ENCODE results near the gene PDCD11.

Gene PDCD11

DNA sequence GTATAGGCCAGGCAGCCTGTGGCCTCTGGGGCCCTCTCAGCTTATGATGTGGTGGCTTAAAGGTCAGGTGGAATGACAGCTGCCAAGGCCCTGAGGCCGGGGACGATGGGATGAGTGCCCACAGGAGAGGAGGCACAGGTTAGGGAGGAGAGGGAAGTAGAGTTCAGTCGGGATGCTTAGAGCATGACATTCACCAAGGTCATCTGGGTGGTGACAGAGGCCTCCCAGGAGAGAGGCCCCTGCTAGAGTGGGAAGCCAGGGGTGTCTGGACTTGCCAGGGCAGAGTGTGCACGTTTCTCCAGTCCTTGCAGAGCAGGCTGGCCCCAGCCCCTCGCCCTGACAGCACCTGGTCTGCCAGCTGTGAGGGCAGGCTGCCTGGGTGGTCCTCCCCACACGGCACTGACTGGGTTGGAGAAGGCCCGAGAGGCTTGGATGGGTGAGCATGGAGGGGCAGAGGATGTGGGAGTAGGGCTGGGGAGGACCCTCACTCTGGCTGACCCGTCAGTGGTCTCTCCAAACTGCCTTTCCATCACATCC, 60.8 kb downstream of the PDCD11 start:
- DNase-seq (ENCODE audit: extremely low spot score), result no peak
- ChIA-PET CTCF (interaction anchor here (0.6 kb wide), 1 partner anchor 81 kb away, joined by 3 read pairs; no protein-coding TSS in a partner anchor), POLR2A (no interaction called here)
- no peak for TF ChIP-seq NFRKB (IDR thresholded peaks at IDR 0.05)
- no peak for TF ChIP-seq SUZ12 (IDR thresholded peaks at IDR 0.05)
- TF ChIP-seq FOXA1 (IDR thresholded peaks at IDR 0.05), result no peak
- no peak for TF ChIP-seq LEF1 (IDR thresholded peaks at IDR 0.05; ENCODE audit: borderline replicate concordance)
- TF ChIP-seq ARNT (IDR thresholded peaks at IDR 0.05), result no peak
- TF ChIP-seq, protein P1, sequence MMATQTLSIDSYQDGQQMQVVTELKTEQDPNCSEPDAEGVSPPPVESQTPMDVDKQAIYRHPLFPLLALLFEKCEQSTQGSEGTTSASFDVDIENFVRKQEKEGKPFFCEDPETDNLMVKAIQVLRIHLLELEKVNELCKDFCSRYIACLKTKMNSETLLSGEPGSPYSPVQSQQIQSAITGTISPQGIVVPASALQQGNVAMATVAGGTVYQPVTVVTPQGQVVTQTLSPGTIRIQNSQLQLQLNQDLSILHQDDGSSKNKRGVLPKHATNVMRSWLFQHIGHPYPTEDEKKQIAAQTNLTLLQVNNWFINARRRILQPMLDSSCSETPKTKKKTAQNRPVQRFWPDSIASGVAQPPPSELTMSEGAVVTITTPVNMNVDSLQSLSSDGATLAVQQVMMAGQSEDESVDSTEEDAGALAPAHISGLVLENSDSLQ (IDR thresholded peaks at IDR 0.05), result no peak
- no peak for TF ChIP-seq TARDBP (IDR thresholded peaks at IDR 0.05)
- no peak for TF ChIP-seq ZNF384 (IDR thresholded peaks at IDR 0.05)
- no peak for TF ChIP-seq FOXK2 (IDR thresholded peaks at IDR 0.05)
- TF ChIP-seq CTBP1 (IDR thresholded peaks at IDR 0.05; ENCODE audit: borderline replicate concordance), result no peak
- TF ChIP-seq HDGF (IDR thresholded peaks at IDR 0.05; ENCODE audit: borderline replicate concordance), result no peak
- no peak for TF ChIP-seq L3MBTL2 (conservative IDR thresholded peaks at IDR 0.05)
- TF ChIP-seq FOXM1 (IDR thresholded peaks at IDR 0.05; ENCODE audit: borderline replicate concordance), result no peak
- TF ChIP-seq BHLHE40 (IDR thresholded peaks at IDR 0.05; ENCODE audit: borderline replicate concordance), result no peak

DNA sequence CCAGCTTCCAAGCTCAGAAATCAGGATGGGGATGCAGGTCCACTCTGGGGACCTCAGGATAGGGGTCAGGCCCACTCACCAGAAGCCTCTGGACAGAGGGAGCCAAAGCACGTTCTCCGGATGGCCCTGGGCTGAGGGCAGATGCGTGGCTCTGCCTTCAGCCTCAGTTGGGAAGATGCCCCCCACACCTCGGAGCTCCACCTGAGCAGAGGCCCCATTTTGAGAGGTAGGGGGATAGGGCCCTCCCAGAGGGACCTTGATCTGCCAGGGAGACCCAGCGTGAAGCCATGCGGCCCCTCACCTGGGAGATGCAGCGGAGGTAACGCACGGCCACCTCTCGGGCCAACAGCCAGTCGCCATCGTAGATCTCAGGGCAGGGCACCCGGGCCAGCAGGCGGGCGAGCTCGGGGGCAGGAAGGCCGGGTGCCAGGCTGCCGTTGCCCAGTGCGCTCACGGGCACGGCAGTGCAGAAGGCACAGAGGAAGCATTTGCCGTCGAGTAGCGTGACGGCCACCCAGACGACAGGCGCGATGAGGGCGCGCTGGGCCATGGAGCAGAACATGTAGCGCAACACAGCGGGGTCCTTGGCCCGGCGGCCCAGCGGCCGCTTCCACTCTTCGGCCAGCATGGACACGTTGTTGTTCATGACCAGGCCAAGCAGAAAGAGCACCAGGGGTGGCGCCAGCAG, 61.6 kb downstream of the PDCD11 start:
- ChIA-PET POLR2A (no interaction called here), CTCF (interaction anchor here (0.6 kb wide), 1 partner anchor 80 kb away, joined by 3 read pairs; no protein-coding TSS in a partner anchor)
- DNase-seq (ENCODE audit: extremely low spot score), result no peak
- no peak for TF ChIP-seq ARNT (IDR thresholded peaks at IDR 0.05)

DNA sequence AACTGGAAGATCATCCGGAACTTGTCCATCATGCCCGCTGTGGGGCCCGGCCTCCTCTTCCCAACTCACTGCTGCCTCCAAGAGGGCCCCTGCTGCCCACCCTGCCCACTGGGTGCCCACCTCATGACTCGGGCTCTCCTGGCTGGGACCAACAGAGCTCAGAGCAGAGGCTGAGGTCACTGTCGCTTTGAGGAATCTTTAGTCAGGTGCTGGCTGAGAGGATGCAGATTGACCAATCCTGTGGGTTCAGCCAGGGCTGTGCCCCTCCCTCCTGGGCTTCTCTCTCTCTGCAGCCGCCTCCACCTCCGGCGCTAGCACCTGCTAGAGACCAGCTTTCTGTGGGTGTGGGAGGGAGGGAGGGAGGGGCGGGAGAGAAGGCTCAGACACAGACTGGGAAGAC, 62.3 kb downstream of the PDCD11 start, which contains the start of gene CALHM1:
Gene CALHM1 (minus strand): TSS at position 181 of the 400 bp plus-strand sequence. CDS start 149 bp downstream, at position 32.
- ChIA-PET CTCF (interaction anchor here (0.5 kb wide), 1 partner anchor 65 kb away, joined by 3 read pairs; no protein-coding TSS in a partner anchor), POLR2A (no interaction called here)
- no peak for DNase-seq (ENCODE audit: extremely low spot score)
- TF ChIP-seq L3MBTL2 (conservative IDR thresholded peaks at IDR 0.05), result no peak
- no peak for TF ChIP-seq SUZ12 (IDR thresholded peaks at IDR 0.05)
- no peak for TF ChIP-seq NFRKB (IDR thresholded peaks at IDR 0.05)
- TF ChIP-seq HDGF (IDR thresholded peaks at IDR 0.05; ENCODE audit: borderline replicate concordance), result no peak
- no peak for TF ChIP-seq LEF1 (IDR thresholded peaks at IDR 0.05; ENCODE audit: borderline replicate concordance)

DNA sequence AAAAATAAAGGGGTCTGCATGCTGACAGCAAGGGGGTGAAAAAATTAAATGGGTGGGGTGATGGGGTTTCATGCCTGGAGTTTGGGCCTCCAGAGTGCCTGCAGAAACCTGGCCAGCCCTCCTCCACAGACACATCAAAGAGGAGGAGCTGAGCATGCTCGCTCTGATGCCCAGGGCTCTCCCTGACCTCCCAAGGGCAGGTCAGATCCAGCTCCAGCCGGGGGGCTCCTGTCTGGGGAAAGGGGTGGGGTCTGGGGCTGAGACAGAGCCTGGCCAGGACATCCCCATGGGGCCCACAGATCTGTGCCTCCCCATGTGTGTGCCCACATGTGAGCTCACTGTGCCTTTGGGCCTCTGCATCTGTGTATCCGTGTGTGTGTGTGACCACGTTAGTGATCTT, 63.2 kb downstream of the PDCD11 start:
- POLR2A ChIA-PET, result no interaction called here
- DNase-seq (ENCODE audit: extremely low spot score), result no peak
- TF ChIP-seq NFRKB (IDR thresholded peaks at IDR 0.05) (no peak), FOXK2 (IDR thresholded peaks at IDR 0.05) (no peak), ZNF384 (IDR thresholded peaks at IDR 0.05) (no peak), CTBP1 (IDR thresholded peaks at IDR 0.05; ENCODE audit: borderline replicate concordance) (no peak), L3MBTL2 (conservative IDR thresholded peaks at IDR 0.05) (no peak), FOXM1 (IDR thresholded peaks at IDR 0.05; ENCODE audit: borderline replicate concordance) (no peak)
- CTCF ChIA-PET, result no interaction called here

DNA sequence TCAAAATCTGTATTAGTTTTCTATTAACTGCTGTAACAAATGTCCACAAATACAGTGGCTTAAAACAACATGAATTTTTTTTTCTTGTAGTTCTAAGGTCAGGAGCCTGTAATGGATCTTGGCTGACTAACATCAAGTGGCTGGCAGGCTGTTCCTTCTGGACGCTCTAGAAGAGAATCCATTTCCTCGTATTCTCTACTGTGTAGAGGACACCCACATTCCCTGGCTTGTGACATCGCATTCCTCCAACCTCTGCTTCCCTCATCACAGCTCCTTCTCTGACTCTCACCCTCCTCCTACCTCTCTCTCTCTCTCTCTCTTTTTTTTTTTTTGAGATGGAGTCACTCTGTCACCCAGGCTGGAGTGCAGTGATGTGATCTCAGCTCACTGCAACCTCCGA, 67.1 kb downstream of the PDCD11 start:
- POLR2A ChIA-PET, result no interaction called here
- CTCF ChIA-PET, result interaction anchor here (0.8 kb wide), 1 partner anchor 227 kb away, joined by 3 read pairs; no protein-coding TSS in a partner anchor
- DNase-seq (ENCODE audit: extremely low spot score), result no peak
- no peak for TF ChIP-seq TARDBP (IDR thresholded peaks at IDR 0.05)
- TF ChIP-seq HDGF (IDR thresholded peaks at IDR 0.05; ENCODE audit: borderline replicate concordance), result no peak

DNA sequence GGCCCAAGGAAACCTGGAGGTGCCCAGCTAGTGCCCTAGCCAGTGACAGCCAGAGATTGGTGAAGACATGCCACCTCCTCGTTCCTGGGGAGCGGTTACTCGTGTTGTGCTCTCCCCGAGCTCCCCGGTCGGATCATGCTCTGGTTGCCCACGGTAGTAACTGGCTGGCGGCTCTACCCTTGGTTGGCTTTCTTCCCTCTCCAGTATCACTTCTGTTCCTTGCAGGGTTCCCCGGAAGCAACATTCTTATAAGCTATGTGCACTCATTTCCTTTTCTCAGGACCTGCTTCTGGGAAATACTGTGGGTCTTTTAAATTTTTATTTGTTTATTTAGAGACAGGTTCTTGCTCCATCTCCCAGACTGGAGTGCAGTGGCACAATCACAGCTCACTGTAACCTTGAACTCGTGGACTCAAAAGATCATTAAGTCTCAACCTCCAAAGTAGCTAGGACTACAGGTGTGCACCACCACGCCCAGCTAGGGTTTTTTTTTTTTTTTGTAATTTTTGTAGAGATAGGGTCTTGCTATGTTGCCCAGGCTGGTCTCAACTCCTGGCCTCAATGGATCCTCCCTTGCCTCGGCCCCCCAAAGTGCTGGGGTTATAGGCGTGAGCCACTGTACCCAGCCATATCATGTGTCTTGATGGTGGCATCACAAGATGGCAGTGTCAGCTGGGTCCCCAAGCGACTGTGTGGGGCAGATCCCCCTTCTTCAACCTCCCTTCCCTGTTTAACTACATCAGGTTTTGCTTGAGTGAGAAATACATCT, 69.2 kb downstream of the PDCD11 start:
- TF ChIP-seq FOXM1 (IDR thresholded peaks at IDR 0.05; ENCODE audit: borderline replicate concordance) (no peak), SP1 (IDR thresholded peaks at IDR 0.05) (no peak)
- POLR2A ChIA-PET, result no interaction called here
- DNase-seq (ENCODE audit: extremely low spot score), result no peak
- CTCF ChIA-PET, result interaction anchor here (0.7 kb wide), 1 partner anchor 21 kb away, joined by 3 read pairs; no protein-coding TSS in a partner anchor

DNA sequence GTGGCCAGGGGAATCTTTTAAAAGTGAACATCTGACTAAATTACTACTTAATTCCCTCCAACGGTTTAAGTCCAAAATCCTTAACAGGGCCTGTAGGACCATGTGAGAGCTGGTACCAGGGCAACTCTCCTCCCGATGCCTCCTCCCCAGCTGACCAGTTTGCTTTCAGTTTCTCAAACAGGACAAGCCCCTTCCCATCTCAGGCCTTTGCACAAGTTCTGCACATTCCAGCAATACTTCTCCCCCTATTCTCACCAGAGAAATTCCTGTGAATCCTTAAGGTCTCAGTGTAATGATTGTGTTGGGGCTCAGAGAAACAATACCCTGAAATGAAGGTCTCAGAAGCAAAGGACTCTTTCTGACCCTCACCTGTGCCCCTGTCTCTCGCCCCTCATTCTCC, 70.3 kb downstream of the PDCD11 start:
- ChIA-PET CTCF (interaction anchor here (0.5 to 0.9 kb wide), 3 partner anchors 20 to 282 kb away, joined by 3 read pairs; no protein-coding TSS in a partner anchor), POLR2A (no interaction called here)
- TF ChIP-seq BHLHE40 (IDR thresholded peaks at IDR 0.05; ENCODE audit: borderline replicate concordance), result no peak
- DNase-seq (ENCODE audit: extremely low spot score), result no peak

DNA sequence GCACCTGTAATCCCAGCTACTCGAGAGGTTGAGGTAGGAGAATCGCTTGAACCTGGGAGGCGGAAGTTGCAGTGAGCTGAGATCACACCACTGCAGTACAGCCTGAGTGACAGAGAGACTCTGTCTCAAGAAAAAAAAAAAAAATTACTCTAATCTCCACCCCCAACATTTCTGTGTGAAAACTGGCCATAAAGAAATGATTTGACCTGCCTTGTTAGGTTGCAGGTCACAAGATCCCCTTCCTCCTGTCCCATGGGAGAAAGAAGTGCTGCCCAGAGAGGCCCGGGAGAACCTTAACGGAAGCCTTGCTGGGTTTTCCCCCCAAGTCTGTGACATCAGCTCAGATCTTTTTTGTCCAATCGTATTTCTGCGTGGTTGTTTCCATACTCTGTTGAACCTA, 71.0 kb downstream of the PDCD11 start:
- no peak for TF ChIP-seq L3MBTL2 (conservative IDR thresholded peaks at IDR 0.05)
- no peak for TF ChIP-seq SP1 (IDR thresholded peaks at IDR 0.05)
- no peak for TF ChIP-seq BHLHE40 (IDR thresholded peaks at IDR 0.05; ENCODE audit: borderline replicate concordance)
- no peak for TF ChIP-seq TARDBP (IDR thresholded peaks at IDR 0.05)
- TF ChIP-seq, protein P1 (IDR thresholded peaks at IDR 0.05), result no peak
- no peak for TF ChIP-seq ELF4 (IDR thresholded peaks at IDR 0.05)
- no peak for TF ChIP-seq FOXM1 (IDR thresholded peaks at IDR 0.05; ENCODE audit: borderline replicate concordance)
- no peak for TF ChIP-seq ZNF384 (IDR thresholded peaks at IDR 0.05)
- no peak for TF ChIP-seq ARNT (IDR thresholded peaks at IDR 0.05)
- TF ChIP-seq FOXA1 (IDR thresholded peaks at IDR 0.05), result no peak
- DNase-seq (ENCODE audit: extremely low spot score), result no peak
- POLR2A ChIA-PET, result no interaction called here
- CTCF ChIA-PET, result interaction anchor here (0.7 to 0.9 kb wide), 2 partner anchors 13 to 21 kb away, joined by 3 to 8 read pairs; no protein-coding TSS in a partner anchor
